Measurements from ENCODE around the gene FAM43A.

FAM43A gene

DNA sequence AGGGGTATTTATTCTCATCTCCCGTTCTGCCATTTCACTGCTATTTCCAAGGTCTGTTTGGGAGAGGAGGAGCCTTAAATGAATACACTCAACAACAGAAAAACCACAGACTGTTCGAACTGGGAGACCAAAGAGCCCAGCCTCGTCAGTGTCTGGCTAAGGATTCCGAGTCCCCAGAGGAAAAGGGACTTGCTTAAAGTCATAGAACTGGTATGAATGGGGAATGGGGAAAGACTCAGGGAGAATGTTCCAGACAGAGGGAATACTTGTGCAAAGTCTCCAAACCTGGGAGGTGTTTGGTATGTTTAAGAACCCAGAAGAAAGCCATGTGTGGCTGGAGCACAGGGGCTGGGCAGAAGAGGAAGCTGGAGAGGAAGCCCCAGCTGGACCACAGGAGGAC is 46.9 kb downstream of the FAM43A start:
- in situ Hi-C loops (cut with HindIII; ENCODE audit: low sequenced_read_pairs): no loop called here
- TF ChIP-seq, protein P1, sequence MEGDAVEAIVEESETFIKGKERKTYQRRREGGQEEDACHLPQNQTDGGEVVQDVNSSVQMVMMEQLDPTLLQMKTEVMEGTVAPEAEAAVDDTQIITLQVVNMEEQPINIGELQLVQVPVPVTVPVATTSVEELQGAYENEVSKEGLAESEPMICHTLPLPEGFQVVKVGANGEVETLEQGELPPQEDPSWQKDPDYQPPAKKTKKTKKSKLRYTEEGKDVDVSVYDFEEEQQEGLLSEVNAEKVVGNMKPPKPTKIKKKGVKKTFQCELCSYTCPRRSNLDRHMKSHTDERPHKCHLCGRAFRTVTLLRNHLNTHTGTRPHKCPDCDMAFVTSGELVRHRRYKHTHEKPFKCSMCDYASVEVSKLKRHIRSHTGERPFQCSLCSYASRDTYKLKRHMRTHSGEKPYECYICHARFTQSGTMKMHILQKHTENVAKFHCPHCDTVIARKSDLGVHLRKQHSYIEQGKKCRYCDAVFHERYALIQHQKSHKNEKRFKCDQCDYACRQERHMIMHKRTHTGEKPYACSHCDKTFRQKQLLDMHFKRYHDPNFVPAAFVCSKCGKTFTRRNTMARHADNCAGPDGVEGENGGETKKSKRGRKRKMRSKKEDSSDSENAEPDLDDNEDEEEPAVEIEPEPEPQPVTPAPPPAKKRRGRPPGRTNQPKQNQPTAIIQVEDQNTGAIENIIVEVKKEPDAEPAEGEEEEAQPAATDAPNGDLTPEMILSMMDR (IDR thresholded peaks at IDR 0.05; ENCODE audit: low read depth, low read length): no peak
- DNase-seq (ENCODE audit: low read depth, low spot score): no peak
- no peak overlapping the region for H3K4me3 ChIP-seq (ENCODE audit: low read depth, low read length)

DNA sequence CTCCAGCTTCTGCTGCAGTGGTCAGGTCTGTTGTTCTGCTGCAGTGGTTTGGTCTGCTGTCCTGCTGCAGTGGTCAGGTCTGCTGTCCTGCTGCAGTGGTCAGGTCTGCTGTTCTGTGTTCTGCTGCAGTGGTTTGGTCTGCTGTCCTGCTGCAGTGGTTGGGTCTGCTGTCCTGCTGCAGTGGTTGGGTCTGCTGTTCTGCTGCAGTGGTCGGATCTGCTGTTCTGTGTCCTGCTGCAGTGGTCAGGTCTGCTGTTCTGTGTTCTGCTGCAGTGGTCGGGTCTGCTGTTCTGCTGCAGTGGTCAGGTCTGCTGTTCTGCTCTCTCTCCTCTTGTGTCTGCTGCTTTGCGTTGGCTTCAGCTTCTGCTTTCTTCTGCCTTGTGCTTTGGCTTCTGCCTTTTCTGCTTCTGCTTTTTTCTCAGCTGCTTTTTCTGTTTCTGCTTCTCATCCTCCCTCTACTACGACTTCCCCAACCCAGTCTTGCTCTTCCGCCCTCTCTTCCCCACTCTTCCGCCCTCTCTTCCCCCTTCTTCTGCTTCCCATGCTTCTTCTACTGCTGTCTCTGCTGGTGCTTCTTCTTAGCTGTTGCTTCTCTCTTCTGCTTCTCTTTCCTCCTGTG is 50.7 kb downstream of the FAM43A start:
- in situ Hi-C loops (cut with HindIII; ENCODE audit: low sequenced_read_pairs): no loop called here
- H3K4me3 ChIP-seq (ENCODE audit: low read depth, low read length): no peak overlapping the region
- DNase-seq (ENCODE audit: low read depth, low spot score): no peak
- TF ChIP-seq, protein P1 (IDR thresholded peaks at IDR 0.05; ENCODE audit: low read depth, low read length): no peak

DNA sequence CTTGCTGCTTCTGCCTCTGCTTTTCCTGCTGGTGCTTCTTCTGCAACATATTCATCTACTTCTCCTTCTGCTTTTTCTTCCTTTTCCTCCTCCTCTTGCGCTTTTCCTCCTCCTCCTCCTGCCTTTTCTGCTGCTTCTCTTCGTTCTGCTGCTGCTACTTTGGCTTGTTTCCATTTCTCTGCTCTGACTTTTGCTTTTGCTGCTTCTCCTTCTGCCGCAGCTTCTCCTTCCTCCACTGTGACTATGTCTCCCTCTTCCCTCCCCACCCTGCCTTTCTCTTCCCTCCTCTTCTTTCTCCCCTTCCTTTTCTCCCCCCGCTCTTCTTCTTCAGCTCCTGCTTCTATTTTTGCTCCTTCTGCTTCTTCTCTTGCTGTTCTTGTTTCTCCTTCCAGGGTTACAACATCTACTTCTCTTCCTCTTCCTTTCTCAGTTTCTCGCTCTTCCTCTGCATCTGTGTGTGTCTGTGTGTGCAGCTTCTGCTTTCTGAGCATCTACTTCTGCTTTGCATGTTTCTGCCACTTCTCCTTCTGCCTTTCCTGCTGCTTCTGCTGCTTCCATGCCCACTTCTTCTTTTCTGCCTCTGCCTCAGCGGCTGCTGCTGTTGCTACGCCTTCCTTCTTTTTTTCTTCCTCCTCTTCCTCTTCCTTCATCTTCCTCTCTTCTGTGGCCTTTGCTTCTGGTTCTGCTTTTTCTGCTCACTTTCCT is 51.4 kb downstream of the FAM43A start:
- no peak overlapping the region for H3K4me3 ChIP-seq (ENCODE audit: low read depth, low read length)
- in situ Hi-C loops (cut with HindIII; ENCODE audit: low sequenced_read_pairs): no loop called here
- DNase-seq (ENCODE audit: low read depth, low spot score): no peak
- TF ChIP-seq, protein P1 (IDR thresholded peaks at IDR 0.05; ENCODE audit: low read depth, low read length): no peak

Data from astrocyte of the spinal cord (primary cell).